Measurements from ENCODE around the gene RALGDS. TPM values are rescaled to one million over a fixed set of nuclear protein-coding genes. Genes with fewer than 3 reads are reported as not detected.

RALGDS gene
- total RNA-seq, 1 donor from 2014 or later: 80.6 TPM

- Mint-ChIP-seq H3K27ac (ENCODE audit: unreplicated experiment) (no peak overlapping the region), H3K4me1 (ENCODE audit: unreplicated experiment) (peaks cover 8% of the 10 kb centered on the region), H3K9me3 (ENCODE audit: unreplicated experiment) (no peaks in the 10 kb centered on the region), H3K27me3 (ENCODE audit: unreplicated experiment) (peaks cover 1% of the 10 kb centered on the region), H3K36me3 (ENCODE audit: low read depth, unreplicated experiment) (peaks cover 16% of the 10 kb centered on the region), H3K4me3 (ENCODE audit: unreplicated experiment) (no peak overlapping the region)
- DNase-seq (ENCODE audit: low spot score): no peak
- no peak for TF ChIP-seq CTCF (IDR thresholded peaks at IDR 0.05; ENCODE audit: unreplicated experiment)
Observed at GRCh38 chr9:133109931-133110650, 10.9 kb downstream of the RALGDS start.

- no peaks in the 10 kb centered on the region for H3K27me3 Mint-ChIP-seq (ENCODE audit: unreplicated experiment)
- H3K4me1 Mint-ChIP-seq (ENCODE audit: unreplicated experiment): peaks cover 7% of the 10 kb centered on the region
- H3K36me3 Mint-ChIP-seq (ENCODE audit: low read depth, unreplicated experiment): peaks cover 19% of the 10 kb centered on the region
- H3K27ac Mint-ChIP-seq (ENCODE audit: unreplicated experiment): no peak overlapping the region
- H3K4me3 Mint-ChIP-seq (ENCODE audit: unreplicated experiment): no peak overlapping the region
- TF ChIP-seq CTCF (IDR thresholded peaks at IDR 0.05; ENCODE audit: unreplicated experiment): no peak
- DNase-seq (ENCODE audit: low spot score): no peak
- no peaks in the 10 kb centered on the region for H3K9me3 Mint-ChIP-seq (ENCODE audit: unreplicated experiment)
Observed at GRCh38 chr9:133108794-133109641, 12.0 kb downstream of the RALGDS start.

GRCh38 chr9:133107961-133108793 lies 12.9 kb downstream of the RALGDS start:
- no peaks in the 10 kb centered on the region for H3K27me3 Mint-ChIP-seq (ENCODE audit: unreplicated experiment)
- no peak overlapping the region for H3K4me3 Mint-ChIP-seq (ENCODE audit: unreplicated experiment)
- no peaks in the 10 kb centered on the region for H3K9me3 Mint-ChIP-seq (ENCODE audit: unreplicated experiment)
- peaks cover under 1% of the 10 kb centered on the region for H3K4me1 Mint-ChIP-seq (ENCODE audit: unreplicated experiment)
- TF ChIP-seq CTCF (IDR thresholded peaks at IDR 0.05; ENCODE audit: unreplicated experiment): no peak
- no peak overlapping the region for H3K27ac Mint-ChIP-seq (ENCODE audit: unreplicated experiment)
- DNase-seq (ENCODE audit: low spot score): no peak
- peaks cover 19% of the 10 kb centered on the region for H3K36me3 Mint-ChIP-seq (ENCODE audit: low read depth, unreplicated experiment)

GRCh38 chr9:133107245-133107722 lies 13.8 kb downstream of the RALGDS start:
- no peak for TF ChIP-seq CTCF (IDR thresholded peaks at IDR 0.05; ENCODE audit: unreplicated experiment)
- Mint-ChIP-seq H3K4me3 (ENCODE audit: unreplicated experiment) (no peak overlapping the region), H3K27ac (ENCODE audit: unreplicated experiment) (no peak overlapping the region), H3K4me1 (ENCODE audit: unreplicated experiment) (no peaks in the 10 kb centered on the region), H3K9me3 (ENCODE audit: unreplicated experiment) (no peaks in the 10 kb centered on the region), H3K27me3 (ENCODE audit: unreplicated experiment) (no peaks in the 10 kb centered on the region), H3K36me3 (ENCODE audit: low read depth, unreplicated experiment) (peaks cover 25% of the 10 kb centered on the region)
- no peak for DNase-seq (ENCODE audit: low spot score)

Measured in endothelial cell (in vitro differentiated cells).